ENCODE data around the gene POLR3H.
A peak's percentile ranks its signal among the peaks of the same experiment; 100 is the strongest.

POLR3H gene

DNA sequence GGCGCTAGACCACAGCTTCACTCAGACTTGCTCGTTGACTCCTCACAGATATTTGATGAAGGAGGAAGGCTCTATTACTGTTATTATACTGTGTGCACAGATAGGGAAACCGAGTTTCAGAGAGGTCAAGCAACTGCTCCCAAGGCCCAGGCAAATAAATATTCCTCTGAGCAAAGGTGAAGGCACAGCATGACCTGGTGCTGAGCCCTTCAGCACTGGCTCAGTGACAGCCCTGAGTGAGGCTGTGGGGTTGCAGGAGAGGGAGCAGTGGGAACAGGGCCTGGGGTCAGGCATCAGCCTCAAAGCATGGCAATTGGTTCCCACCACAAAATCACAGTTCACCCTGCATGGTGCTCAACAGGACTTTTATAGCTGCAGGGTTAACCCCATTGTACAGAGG lies 7.1 kb downstream of the POLR3H start:
- no peak for DNase-seq (ENCODE audit: low read depth in 2 of 2)

- no peak for DNase-seq (ENCODE audit: low read depth in 2 of 2)
Observed at GRCh38 chr22:41535244-41535643, 9.0 kb downstream of the POLR3H start.

DNA sequence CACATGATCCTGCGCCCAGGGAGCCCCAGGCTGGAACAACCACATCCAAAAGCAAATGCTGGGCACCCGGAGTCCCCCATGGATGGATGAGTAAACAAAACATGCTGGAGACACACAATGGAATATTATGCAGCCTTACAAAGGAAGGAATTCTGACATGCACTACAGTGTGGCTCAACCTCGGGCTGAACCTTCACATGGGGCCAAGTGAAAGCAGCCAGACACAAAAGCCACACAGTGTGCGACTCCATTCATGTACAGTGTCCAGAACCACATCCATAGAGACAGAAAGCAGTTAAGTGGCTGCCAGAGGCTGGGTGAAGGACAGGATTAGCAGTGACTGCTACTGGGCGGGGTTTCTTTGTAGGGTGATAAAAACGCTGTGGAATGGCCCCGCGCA lies 10.1 kb downstream of the POLR3H start:
- DNase-seq (ENCODE audit: low read depth in 2 of 2): no peak

GRCh38 chr22:41532908-41533825 lies 11.1 kb downstream of the POLR3H start:
- DNase-seq (ENCODE audit: low read depth in 2 of 2): peak; percentile 13 to 43

DNA sequence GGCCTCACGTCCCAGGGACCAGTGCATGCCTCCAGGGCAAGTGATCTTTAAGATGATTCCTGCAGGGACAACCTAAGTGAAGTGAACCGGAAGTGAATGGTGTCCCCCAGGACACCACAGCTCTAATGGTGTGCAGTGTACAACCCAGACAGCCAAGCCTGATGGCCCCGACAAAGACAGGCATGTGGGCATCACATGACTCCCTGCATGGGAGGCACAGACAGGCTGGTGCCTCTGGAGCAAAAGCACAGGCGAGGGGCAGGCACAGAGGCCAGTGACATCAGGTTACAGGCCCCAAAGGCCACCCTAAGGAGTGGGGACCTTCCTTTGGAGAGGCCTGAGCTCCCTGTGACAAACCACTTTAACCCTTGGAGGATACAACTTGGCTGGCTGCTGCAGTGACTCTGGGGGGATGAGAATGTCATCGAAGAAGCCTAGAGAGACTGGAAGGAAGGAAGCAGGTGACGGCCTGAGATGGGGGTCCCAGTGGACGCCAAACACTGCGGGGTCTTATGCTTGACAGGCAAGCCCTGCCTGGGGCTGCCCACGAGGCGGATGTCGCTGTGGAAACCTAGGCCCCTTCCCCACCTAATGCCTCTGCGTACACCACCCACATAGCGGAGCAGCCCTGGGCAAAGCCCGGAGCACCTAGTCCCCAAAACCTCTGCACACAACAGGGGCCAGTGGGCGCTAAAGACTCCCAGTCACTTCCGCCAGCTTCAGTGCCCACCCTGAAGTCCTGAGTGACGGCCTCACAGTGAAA lies 12.4 kb downstream of the POLR3H start:
- no peak for DNase-seq (ENCODE audit: low read depth in 2 of 2)

DNA sequence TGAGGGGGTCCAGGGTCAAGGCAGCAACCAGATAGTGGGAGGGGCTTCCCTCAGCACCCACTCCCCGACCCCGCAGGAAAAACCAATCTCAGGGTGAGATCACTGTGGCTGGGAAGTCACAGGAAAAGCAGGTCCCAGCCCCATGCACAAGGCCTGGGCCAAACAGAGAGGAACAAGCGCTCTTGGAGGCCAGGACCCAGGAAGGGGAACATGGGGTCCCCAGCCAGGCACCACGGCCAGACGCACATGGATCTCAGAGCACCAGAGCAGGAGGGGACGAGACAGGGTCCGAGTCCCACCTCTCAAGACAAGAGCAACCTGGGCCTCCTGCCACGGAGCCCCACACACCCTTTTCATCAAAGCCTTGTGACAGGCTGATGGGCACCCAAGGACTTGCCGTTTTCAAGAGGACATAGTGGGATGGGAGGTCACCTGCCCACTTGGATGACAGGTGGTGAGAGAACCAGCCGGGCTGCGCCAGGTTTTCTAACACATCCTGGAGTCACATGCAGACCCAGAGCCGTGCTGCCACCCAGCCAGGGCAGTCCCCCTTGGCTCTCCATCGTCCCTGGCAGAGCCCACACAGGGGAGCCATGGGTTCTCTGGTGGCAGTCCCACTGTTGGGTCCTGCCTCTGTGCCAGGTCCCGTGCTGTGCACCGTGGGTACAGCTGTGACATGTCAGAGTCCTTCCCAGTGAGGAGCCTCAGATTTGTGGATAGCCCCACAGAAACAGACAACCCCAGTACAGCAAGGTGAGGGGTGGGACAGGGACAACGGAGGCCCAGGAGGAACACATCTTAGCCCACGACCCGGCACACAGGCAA lies 13.2 kb downstream of the POLR3H start:
- no peak for DNase-seq (ENCODE audit: low read depth in 2 of 2)

- no peak for DNase-seq (ENCODE audit: low read depth in 2 of 2)
Observed at GRCh38 chr22:41528938-41529561, 15.2 kb downstream of the POLR3H start.

GRCh38 chr22:41528132-41528766 lies 16.0 kb downstream of the POLR3H start:
- no peak for DNase-seq (ENCODE audit: low read depth in 2 of 2)

DNA sequence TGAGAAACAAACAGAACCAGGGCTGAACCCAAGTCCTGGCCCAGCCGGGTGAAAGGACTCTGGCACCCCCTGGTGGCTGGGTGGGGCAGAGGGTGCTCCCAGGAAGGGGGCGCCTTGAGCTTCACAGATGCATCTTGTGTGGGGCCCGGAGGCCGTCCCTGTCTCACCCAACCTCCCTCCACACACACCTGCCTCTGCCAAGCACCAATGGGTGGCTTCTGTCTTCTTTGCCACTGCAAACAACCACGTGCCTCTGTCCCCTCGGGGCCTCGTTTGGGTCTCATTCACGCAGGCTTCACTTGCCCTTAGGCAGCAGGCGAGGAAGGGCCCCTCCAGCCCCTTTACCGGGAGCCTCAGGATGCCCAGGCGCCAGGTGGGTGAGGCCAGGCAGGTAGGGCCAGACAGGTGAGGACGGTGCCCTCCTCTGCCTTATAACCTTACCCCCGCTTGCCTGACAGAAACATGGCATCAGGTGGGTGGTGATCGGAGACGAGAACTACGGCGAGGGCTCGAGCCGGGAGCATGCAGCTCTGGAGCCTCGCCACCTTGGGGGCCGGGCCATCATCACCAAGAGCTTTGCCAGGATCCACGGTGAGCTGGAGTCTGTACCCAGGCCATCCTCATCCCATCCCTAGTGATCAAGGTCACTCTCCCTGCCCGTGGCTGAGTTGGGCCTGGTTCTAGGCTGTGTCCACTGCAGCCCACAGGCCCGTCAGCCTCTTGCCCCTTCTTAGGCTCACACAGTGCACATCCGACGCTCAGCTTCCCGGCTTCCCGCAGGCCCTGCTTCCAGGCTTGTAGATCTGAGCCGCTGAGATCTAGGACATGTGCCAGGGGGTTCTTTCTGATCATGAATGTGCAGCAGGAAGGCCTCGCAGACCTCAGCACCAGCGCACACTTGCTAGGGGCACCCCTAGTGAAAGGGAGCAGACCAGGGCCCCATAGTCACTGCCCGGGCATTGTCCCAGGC lies 17.2 kb downstream of the POLR3H start:
- peak; percentile 43 to 59 for DNase-seq (ENCODE audit: low read depth in 2 of 2)

- DNase-seq (ENCODE audit: low read depth in 2 of 2): no peak
Observed at GRCh38 chr22:41526226-41526829, 17.9 kb downstream of the POLR3H start.

- DNase-seq (ENCODE audit: low read depth in 2 of 2): no peak
Observed at GRCh38 chr22:41525450-41526225, 18.6 kb downstream of the POLR3H start.

- DNase-seq (ENCODE audit: low read depth in 2 of 2): peak in 1 of 2 donors; percentile 11
Observed at GRCh38 chr22:41524809-41525449, 19.3 kb downstream of the POLR3H start.

DNA sequence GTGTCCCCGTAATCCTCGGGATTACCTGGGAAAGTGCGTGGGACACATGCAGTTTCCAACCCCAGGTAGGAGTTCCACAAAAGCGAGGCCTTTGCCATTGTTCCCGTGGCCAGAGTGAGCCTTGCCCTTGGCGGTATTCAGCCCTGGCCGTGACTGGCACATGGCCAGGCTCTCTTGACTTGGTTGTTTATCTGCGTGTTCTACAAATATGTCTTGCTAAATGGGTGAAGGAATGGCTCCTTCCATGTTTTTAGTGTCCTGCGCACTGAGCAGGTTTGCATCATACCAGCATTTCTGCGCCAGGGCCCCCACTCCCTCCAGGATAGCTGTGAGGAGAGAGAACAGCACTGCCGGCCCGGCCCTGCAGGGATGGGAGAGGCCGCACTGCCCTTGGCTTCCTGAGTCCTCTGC lies 20.0 kb downstream of the POLR3H start:
- DNase-seq (ENCODE audit: low read depth in 2 of 2): no peak

DNA sequence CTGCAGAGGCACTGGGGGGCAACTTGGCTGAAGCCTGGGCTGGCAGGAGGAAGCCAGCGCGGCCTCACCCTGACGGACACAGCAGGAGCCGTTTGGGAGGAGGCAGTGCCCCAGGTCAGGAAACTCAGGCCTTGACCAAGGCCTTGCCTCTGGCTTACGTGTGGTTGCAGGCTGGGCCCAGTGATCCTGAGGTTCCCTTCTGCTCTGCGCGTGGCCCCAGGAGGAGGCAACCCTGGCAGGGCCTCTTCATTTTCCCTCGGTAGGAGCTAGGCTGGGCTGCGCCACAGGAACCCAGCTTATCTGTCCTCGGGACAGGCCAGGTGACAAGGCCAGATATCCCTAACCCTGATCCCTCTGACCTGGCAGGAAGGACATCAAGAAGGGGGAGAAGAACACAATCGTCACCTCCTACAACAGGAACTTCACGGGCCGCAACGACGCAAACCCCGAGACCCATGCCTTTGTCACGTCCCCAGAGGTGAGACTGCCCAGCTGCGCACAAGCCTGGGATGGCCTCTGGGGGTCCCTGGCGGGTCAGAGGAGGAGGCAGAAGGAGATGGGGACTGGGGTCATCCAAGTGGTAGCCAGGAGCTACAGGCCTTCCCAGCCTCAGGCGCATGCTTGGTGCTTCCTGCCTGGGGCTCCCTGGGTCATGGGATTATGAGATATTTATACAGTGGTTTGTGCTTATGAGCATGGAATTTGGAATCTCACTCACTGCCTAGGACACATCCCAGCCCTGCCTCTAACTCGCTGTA lies 20.6 kb downstream of the POLR3H start:
- no peak for DNase-seq (ENCODE audit: low read depth in 2 of 2)

- no peak for DNase-seq (ENCODE audit: low read depth in 2 of 2)
Observed at GRCh38 chr22:41522813-41523212, 21.5 kb downstream of the POLR3H start.

DNA sequence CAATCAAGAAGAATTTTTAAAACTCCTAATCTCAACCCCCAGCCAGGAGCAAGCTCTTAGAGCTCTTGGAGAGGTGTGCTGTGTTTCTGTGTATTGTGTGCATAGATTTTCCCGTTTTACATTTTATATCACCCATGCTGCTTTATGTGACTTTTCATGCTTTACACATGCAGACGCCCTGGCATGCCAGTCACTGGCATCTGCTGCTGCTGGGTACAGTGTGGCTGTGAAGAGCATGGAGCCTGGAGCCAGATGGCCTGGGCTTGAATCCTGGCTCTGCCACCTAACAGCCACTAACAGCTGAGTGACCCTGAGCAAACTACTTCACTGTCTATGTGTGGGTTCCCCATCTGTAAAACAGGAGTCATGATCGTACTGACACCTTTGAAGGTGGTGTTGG lies 23.1 kb downstream of the POLR3H start:
- no peak for DNase-seq (ENCODE audit: low read depth in 2 of 2)

- DNase-seq (ENCODE audit: low read depth in 2 of 2): no peak
Observed at GRCh38 chr22:41518048-41518347, 26.3 kb downstream of the POLR3H start.

Data from stimulated activated CD8-positive, alpha-beta memory T cell treated with anti-CD3 and anti-CD28 coated beads, Interleukin-7, amount 100 ng/mL, for 1 hour (primary cell).